ENCODE data around the gene SS18L1.

SS18L1 gene

GRCh38 chr20:62226707-62227590, 83.4 kb downstream of the SS18L1 start:
- no peak for DNase-seq (ENCODE audit: low read depth in 2 of 2)

GRCh38 chr20:62227591-62227976, 84.0 kb downstream of the SS18L1 start:
- no peak for DNase-seq (ENCODE audit: low read depth in 2 of 2)

- DNase-seq (ENCODE audit: low read depth in 2 of 2) = no peak
Observed at GRCh38 chr20:62227977-62228958, 84.7 kb downstream of the SS18L1 start.

GRCh38 chr20:62228982-62229545, 85.5 kb downstream of the SS18L1 start:
- DNase-seq (ENCODE audit: low read depth in 2 of 2) = no peak

- DNase-seq (ENCODE audit: low read depth in 2 of 2) = no peak
Observed at GRCh38 chr20:62229667-62230066, 86.1 kb downstream of the SS18L1 start.

GRCh38 chr20:62230276-62230675, 86.7 kb downstream of the SS18L1 start:
- no peak for DNase-seq (ENCODE audit: low read depth in 2 of 2)

GRCh38 chr20:62230696-62231095, 87.1 kb downstream of the SS18L1 start:
- DNase-seq (ENCODE audit: low read depth in 2 of 2) = no peak

GRCh38 chr20:62231292-62231691, 87.7 kb downstream of the SS18L1 start:
- no peak for DNase-seq (ENCODE audit: low read depth in 2 of 2)
